ENCODE results near the gene ZMYM2.

GRCh38 chr13:20102525-20103180 is 144.1 kb downstream of the ZMYM2 start:
- TF ChIP-seq EZH2 (IDR thresholded peaks at IDR 0.05) (no peak), CTCF (IDR thresholded peaks at IDR 0.05) (no peak), EZH2phosphoT487 (IDR thresholded peaks at IDR 0.05) (no peak)
